Vagina (tissue), 2 donors: Measurements from ENCODE around the gene ITIH3.

Experiments used
- POLR2A ChIP-seq, 2 donors: fragments of 450-650 bp; IDR thresholded peaks; one replicate each; pipeline ENCODE4 v1.6.1; 2017; ENCODE audit warnings: antibody characterized with exemption in 2 of 2, mild to moderate bottlenecking in 2 of 2, moderate library complexity in 2 of 2
- POLR2AphosphoS5 ChIP-seq, 2 donors: sonication (generic); formaldehyde crosslinking; IDR thresholded peaks; one replicate each; pipeline ENCODE4 v1.9.0; 2017; ENCODE audit warnings: antibody characterized with exemption in 2 of 2, mild to moderate bottlenecking in 2 of 2, low read depth in 1 of 2; ENCODE audit not compliant: insufficient read depth in 1 of 2
- TF ChIP-seq, protein P1 (sequence below), 3 experiments: fragments of 450-650 bp in 2 of 3; fragments of 200-600 bp in 1 of 3; sonication (generic) in 1 of 3; IDR thresholded peaks; one replicate each; pipeline ENCODE4 v1.5.1; 2017 to 2019; ENCODE audit warnings: antibody characterized with exemption in 3 of 3, mild to moderate bottlenecking in 2 of 3, moderate library complexity in 2 of 3

DNA sequence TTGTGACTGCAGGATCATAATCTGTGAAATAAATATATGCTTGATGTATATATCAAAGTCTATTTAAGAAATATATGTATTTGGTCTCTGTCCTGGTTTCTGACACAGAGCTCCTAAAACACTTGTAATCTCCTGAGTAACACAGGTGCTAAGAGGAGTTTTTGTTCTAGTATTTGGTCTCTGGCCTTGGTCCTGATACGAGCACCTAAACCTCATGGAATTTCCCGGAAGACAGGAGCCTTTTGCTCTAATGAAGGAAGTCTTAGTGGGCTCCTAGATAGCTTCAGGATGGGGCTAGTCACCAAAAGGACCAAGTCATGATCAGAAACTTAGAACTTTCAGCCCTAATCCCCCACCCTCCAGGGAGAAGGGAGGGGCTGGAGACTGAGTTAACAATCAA lies 59.4 kb downstream of the ITIH3 start:
- TF ChIP-seq, protein P1, sequence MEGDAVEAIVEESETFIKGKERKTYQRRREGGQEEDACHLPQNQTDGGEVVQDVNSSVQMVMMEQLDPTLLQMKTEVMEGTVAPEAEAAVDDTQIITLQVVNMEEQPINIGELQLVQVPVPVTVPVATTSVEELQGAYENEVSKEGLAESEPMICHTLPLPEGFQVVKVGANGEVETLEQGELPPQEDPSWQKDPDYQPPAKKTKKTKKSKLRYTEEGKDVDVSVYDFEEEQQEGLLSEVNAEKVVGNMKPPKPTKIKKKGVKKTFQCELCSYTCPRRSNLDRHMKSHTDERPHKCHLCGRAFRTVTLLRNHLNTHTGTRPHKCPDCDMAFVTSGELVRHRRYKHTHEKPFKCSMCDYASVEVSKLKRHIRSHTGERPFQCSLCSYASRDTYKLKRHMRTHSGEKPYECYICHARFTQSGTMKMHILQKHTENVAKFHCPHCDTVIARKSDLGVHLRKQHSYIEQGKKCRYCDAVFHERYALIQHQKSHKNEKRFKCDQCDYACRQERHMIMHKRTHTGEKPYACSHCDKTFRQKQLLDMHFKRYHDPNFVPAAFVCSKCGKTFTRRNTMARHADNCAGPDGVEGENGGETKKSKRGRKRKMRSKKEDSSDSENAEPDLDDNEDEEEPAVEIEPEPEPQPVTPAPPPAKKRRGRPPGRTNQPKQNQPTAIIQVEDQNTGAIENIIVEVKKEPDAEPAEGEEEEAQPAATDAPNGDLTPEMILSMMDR (IDR thresholded peaks at IDR 0.05): no peak
- TF ChIP-seq POLR2A (IDR thresholded peaks at IDR 0.05) (no peak), POLR2AphosphoS5 (IDR thresholded peaks at IDR 0.05; ENCODE audit: insufficient read depth in 1 of 2, low read depth in 1 of 2) (no peak)
